ENCODE data around the gene GNA14. TPM values are rescaled to one million over a fixed set of nuclear protein-coding genes. Genes with fewer than 3 reads are reported as not detected.

GNA14 gene
- total RNA-seq, 1 experiment from 2014 or later: 0.37 TPM

DNA sequence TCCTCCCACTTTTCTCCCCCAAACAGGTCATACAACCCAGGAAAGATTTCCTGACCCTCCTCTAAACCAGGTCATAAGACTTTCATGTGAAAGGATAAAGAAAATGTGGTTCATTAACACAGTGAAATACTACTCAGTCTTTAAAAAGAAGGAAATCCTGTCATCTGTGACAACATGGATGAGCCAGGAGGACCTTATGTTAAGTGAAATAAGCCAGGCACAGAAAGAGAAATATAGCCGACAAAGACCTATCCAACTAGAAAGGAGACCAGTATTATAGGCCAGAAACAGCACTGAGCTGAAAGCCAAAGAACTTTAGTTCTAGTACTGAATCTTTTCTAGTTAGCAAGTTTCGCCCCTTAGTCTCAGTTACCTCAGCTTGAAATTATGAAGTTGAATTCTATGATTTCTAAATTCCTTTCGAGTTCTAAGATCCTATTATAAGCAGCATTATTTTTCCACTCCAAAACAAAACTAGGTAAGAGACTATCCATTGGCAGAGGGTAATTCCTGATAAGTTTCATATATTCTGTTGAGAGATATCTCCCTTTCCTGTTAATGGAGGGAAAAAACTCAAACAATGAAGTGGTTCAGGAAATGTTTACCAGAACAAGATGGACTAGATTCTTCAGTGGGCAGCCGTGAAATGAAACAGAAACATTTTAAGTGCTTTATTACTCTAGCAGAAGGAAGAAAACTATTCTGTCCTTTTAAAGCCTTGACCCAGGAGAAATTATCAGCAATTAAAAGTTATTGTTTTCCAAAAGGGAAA is 42.5 kb downstream of the GNA14 start:
- TF ChIP-seq, protein P1, sequence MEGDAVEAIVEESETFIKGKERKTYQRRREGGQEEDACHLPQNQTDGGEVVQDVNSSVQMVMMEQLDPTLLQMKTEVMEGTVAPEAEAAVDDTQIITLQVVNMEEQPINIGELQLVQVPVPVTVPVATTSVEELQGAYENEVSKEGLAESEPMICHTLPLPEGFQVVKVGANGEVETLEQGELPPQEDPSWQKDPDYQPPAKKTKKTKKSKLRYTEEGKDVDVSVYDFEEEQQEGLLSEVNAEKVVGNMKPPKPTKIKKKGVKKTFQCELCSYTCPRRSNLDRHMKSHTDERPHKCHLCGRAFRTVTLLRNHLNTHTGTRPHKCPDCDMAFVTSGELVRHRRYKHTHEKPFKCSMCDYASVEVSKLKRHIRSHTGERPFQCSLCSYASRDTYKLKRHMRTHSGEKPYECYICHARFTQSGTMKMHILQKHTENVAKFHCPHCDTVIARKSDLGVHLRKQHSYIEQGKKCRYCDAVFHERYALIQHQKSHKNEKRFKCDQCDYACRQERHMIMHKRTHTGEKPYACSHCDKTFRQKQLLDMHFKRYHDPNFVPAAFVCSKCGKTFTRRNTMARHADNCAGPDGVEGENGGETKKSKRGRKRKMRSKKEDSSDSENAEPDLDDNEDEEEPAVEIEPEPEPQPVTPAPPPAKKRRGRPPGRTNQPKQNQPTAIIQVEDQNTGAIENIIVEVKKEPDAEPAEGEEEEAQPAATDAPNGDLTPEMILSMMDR (conservative IDR thresholded peaks at IDR 0.05): no peak
- Histone ChIP-seq H2BK5ac (ENCODE audit: insufficient read length, low read length) (no peak overlapping the region), H3K14ac (ENCODE audit: insufficient read depth, low read length) (no peak overlapping the region), H3K27me3 (ENCODE audit: insufficient read depth, low read length) (no peaks in the 10 kb centered on the region), H3K18ac (ENCODE audit: insufficient read length, low read depth, low read length) (no peak overlapping the region), H4K8ac (replicated peaks; ENCODE audit: insufficient read length, low read depth, low read length) (no peak overlapping the region), H2BK120ac (ENCODE audit: low read depth, low read length, poor library complexity, severe bottlenecking) (no peak overlapping the region), H4K20me1 (ENCODE audit: control insufficient read depth, insufficient read depth, insufficient read length) (no peaks in the 10 kb centered on the region), H3K4me1 (ENCODE audit: insufficient read depth, low read length) (peaks cover 16% of the 10 kb centered on the region), H3K56ac (ENCODE audit: insufficient read length, low read depth, low read length) (no peak overlapping the region), H3K27ac (ENCODE audit: insufficient read length, low read depth, low read length) (no peak overlapping the region), H3K79me1 (ENCODE audit: insufficient read depth, low read depth, low read length, poor library complexity, severe bottlenecking) (no peaks in the 10 kb centered on the region), H2AFZ (ENCODE audit: low read length) (no peak overlapping the region), H2BK20ac (ENCODE audit: low read depth, low read length, poor library complexity, severe bottlenecking) (no peak overlapping the region), H3K9me3 (ENCODE audit: control insufficient read depth, low read depth, low read length) (no peaks in the 10 kb centered on the region), H2AK5ac (ENCODE audit: insufficient read length, low read length) (no peak overlapping the region), H2BK12ac (ENCODE audit: insufficient read length, low read depth, low read length) (no peak overlapping the region), H3K23ac (ENCODE audit: insufficient read length, low read depth, low read length) (no peak overlapping the region), H4K5ac (ENCODE audit: insufficient read length, low read depth, low read length) (no peak overlapping the region), H3K9ac (ENCODE audit: extremely low read depth, insufficient read length, low read length) (no peak overlapping the region), H2BK15ac (ENCODE audit: low read depth, low read length) (no peak overlapping the region), H3K4ac (ENCODE audit: low read depth, low read length) (no peak overlapping the region), H3K4me2 (ENCODE audit: insufficient read depth, insufficient read length, low read length) (no peak overlapping the region), H4K91ac (ENCODE audit: insufficient read length, low read depth, low read length) (no peak overlapping the region), H3T11ph (ENCODE audit: low read length) (no peak overlapping the region), H3K23me2 (ENCODE audit: insufficient read length, low read depth, low read length, poor library complexity, severe bottlenecking) (no peaks in the 10 kb centered on the region), H3K79me2 (ENCODE audit: insufficient read depth, low read length) (no peaks in the 10 kb centered on the region; the same call in 1 of the 2 replicates)
- no peak overlapping the region for H3K4me3 Mint-ChIP-seq
- no peak overlapping the region for H3K27ac Mint-ChIP-seq
- no CpG with 5 or more reads among the region's 4 CpGs for WGBS (ENCODE audit: extremely low coverage, insufficient read length, low lambda C conversion rate)
- no peak for DNase-seq
- H3K36me3 Mint-ChIP-seq (ENCODE audit: insufficient read depth in 1 of 3, low read depth in 3 of 3): peaks cover 0 to 2% (median 0%) of the 10 kb centered on the region in 3 experiments; a peak in 3 of 7 replicates
- H3K4me1 Mint-ChIP-seq: peaks cover 32 to 49% of the 10 kb centered on the region in 2 experiments
- no peaks in the 10 kb centered on the region for H3K27me3 Mint-ChIP-seq (ENCODE audit: low read depth)
- no peaks in the 10 kb centered on the region for H3K9me3 Mint-ChIP-seq
